ENCODE measurements around the gene AKR7A2.
"Not testable (repeated sequence)": the region's sequence is repeated elsewhere in the genome, so short reads cannot be mapped to it uniquely, and the experiment has no call there.

Gene AKR7A2

GRCh38 chr1:19287436-19288185 lies 24.3 kb downstream of the AKR7A2 start:
- no peak for DNase-seq (ENCODE audit: low read depth)
- no peak overlapping the region for H3K4me3 ChIP-seq (ENCODE audit: low read depth, low read length)
- TF ChIP-seq CTCF (IDR thresholded peaks at IDR 0.05; ENCODE audit: low read depth, low read length, missing control alignments) = no peak

- not testable (repeated sequence) for H3K4me3 ChIP-seq (ENCODE audit: low read depth, low read length); DNase-seq (ENCODE audit: low read depth)
Observed at GRCh38 chr1:19285807-19286206, 26.1 kb downstream of the AKR7A2 start.

GRCh38 chr1:19285366-19285765 lies 26.6 kb downstream of the AKR7A2 start:
- not testable (repeated sequence) for H3K4me3 ChIP-seq (ENCODE audit: low read depth, low read length)

GRCh38 chr1:19284881-19285280 lies 27.1 kb downstream of the AKR7A2 start:
- TF ChIP-seq CTCF (IDR thresholded peaks at IDR 0.05; ENCODE audit: low read depth, low read length, missing control alignments) = no peak
- no peak for DNase-seq (ENCODE audit: low read depth)
- H3K4me3 ChIP-seq (ENCODE audit: low read depth, low read length) = no peak overlapping the region

More at GRCh38 chr1:19285366-19285765, 26.6 kb downstream of the AKR7A2 start:
- DNase-seq (ENCODE audit: low read depth) = not testable (repeated sequence)

GRCh38 chr1:19283891-19284290 lies 28.1 kb downstream of the AKR7A2 start:
- H3K4me3 ChIP-seq (ENCODE audit: low read depth, low read length) = no peak overlapping the region
- no peak for DNase-seq (ENCODE audit: low read depth)
- TF ChIP-seq CTCF (IDR thresholded peaks at IDR 0.05; ENCODE audit: low read depth, low read length, missing control alignments) = no peak

- no peak for TF ChIP-seq CTCF (IDR thresholded peaks at IDR 0.05; ENCODE audit: low read depth, low read length, missing control alignments)
- H3K4me3 ChIP-seq (ENCODE audit: low read depth, low read length) = no peak overlapping the region
- no peak for DNase-seq (ENCODE audit: low read depth)
Observed at GRCh38 chr1:19274636-19275035, 37.3 kb downstream of the AKR7A2 start.

GRCh38 chr1:19273844-19274531 lies 38.0 kb downstream of the AKR7A2 start:
- not testable (repeated sequence) for H3K4me3 ChIP-seq (ENCODE audit: low read depth, low read length); DNase-seq (ENCODE audit: low read depth)

GRCh38 chr1:19273106-19273843 lies 38.7 kb downstream of the AKR7A2 start:
- no peak for DNase-seq (ENCODE audit: low read depth)
- H3K4me3 ChIP-seq (ENCODE audit: low read depth, low read length) = no peak overlapping the region
- TF ChIP-seq CTCF (IDR thresholded peaks at IDR 0.05; ENCODE audit: low read depth, low read length, missing control alignments) = no peak
